RWPE1 (cell line): Measurements from ENCODE around the gene DPPA2.

ENCODE experiments used
- CTCF ChIA-PET: fragments of 350-600 bp; sonication (Branson Sonifier 250); formaldehyde crosslinking; extraction: SDS; loops from one replicate; lab custom pipeline; 2021; lab: Yijun Ruan, JAX
- POLR2A ChIA-PET: fragments of 400-600 bp; formaldehyde crosslinking; extraction: SDS; loops from one replicate; lab custom pipeline; 2020; ENCODE audit warnings: antibody characterized with exemption; ENCODE audit not compliant: low non-redundant PET; lab: Yijun Ruan, JAX
- DNase-seq: peaks from one replicate; pipeline ENCODE4 v3.0.0; 2012; ENCODE audit warnings: low spot score
- H3K27ac ChIP-seq: fragments of 450-650 bp; 2 replicates; pipeline ENCODE4 v1.5.1; 2017
- CTCF ChIP-seq: fragments of 450-650 bp; conservative IDR thresholded peaks from 2 replicates; pipeline ENCODE4 v1.5.1; 2017; ENCODE audit warnings: low read depth, mild to moderate bottlenecking

Gene DPPA2

GRCh38 chr3:109330405-109330804, 14.1 kb upstream of the DPPA2 start:
- POLR2A ChIA-PET, result no interaction called here
- TF ChIP-seq CTCF, result no peak
- DNase-seq, result no peak
- no peak overlapping the region for H3K27ac ChIP-seq
- CTCF ChIA-PET, result no interaction called here

- ChIA-PET CTCF (no interaction called here), POLR2A (no interaction called here)
- no peak for TF ChIP-seq CTCF
- no peak overlapping the region for H3K27ac ChIP-seq
- no peak for DNase-seq
Observed at GRCh38 chr3:109328202-109328601, 11.9 kb upstream of the DPPA2 start.

GRCh38 chr3:109325657-109326056, 9.3 kb upstream of the DPPA2 start:
- H3K27ac ChIP-seq, result no peak overlapping the region
- POLR2A ChIA-PET, result no interaction called here
- TF ChIP-seq CTCF, result no peak
- no peak for DNase-seq
- CTCF ChIA-PET, result no interaction called here

GRCh38 chr3:109325109-109325508, 8.8 kb upstream of the DPPA2 start:
- no peak for TF ChIP-seq CTCF
- H3K27ac ChIP-seq, result no peak overlapping the region
- POLR2A ChIA-PET, result no interaction called here
- CTCF ChIA-PET, result no interaction called here
- no peak for DNase-seq

GRCh38 chr3:109313061-109313460, 3.3 kb downstream of the DPPA2 start:
- TF ChIP-seq CTCF, result no peak
- DNase-seq, result no peak
- ChIA-PET CTCF (interaction anchor here (0.5 kb wide), 1 partner anchor 70 kb away, joined by 3 read pairs; no protein-coding TSS in a partner anchor), POLR2A (no interaction called here)
- H3K27ac ChIP-seq, result no peak overlapping the region

- DNase-seq, result no peak
- ChIA-PET POLR2A (no interaction called here), CTCF (no interaction called here)
- H3K27ac ChIP-seq, result no peak overlapping the region
- no peak for TF ChIP-seq CTCF
Observed at GRCh38 chr3:109297496-109297895, 18.8 kb downstream of the DPPA2 start.
